Bronchial epithelial cell (primary cell): ENCODE measurements around the gene F12. TPM values are rescaled to one million over a fixed set of nuclear protein-coding genes. Genes with fewer than 3 reads are reported as not detected.
"Not testable (repeated sequence)": the region's sequence is repeated elsewhere in the genome, so short reads cannot be mapped to it uniquely, and the experiment has no call there.

ENCODE experiments used
- DNase-seq: peaks from one replicate; pipeline ENCODE4 v3.0.0-alpha.2; 2010; ENCODE audit warnings: low read depth
- FAIRE-seq: peaks from 2 replicates; lab custom pipeline; 2011; peaks lifted over from hg19 to GRCh38; lab: Jason Lieb, UNC
- H3K27me3 ChIP-seq: 2 replicates; pipeline ENCODE4 v1.5.1; 2011; ENCODE audit warnings: low read length; ENCODE audit not compliant: control insufficient read depth, insufficient read depth
- H3K36me3 ChIP-seq: 2 replicates; pipeline ENCODE4 v1.5.1; 2011; ENCODE audit warnings: low read length; ENCODE audit not compliant: control insufficient read depth, insufficient read depth
- H3K4me3 ChIP-seq: 2 replicates; pipeline ENCODE4 v1.5.1; 2011; ENCODE audit warnings: mild to moderate bottlenecking, low read depth, low read length, control low read depth
- CTCF ChIP-seq: IDR thresholded peaks from 2 replicates; pipeline ENCODE4 v1.5.1; 2011; ENCODE audit warnings: mild to moderate bottlenecking, moderate library complexity, low read length, control low read depth, inconsistent platforms; ENCODE audit not compliant: insufficient read depth, severe bottlenecking
- total RNA-seq: library from RNA; depleted of rRNA; stranded (reverse); fragments of >200 nt; gene quantifications from 2 replicates; pipeline ENCODE4 v1.2.1, GENCODE V29; 2014

Gene F12
- total RNA-seq, 1 donor from 2014 or later, result 7.9 TPM

DNA sequence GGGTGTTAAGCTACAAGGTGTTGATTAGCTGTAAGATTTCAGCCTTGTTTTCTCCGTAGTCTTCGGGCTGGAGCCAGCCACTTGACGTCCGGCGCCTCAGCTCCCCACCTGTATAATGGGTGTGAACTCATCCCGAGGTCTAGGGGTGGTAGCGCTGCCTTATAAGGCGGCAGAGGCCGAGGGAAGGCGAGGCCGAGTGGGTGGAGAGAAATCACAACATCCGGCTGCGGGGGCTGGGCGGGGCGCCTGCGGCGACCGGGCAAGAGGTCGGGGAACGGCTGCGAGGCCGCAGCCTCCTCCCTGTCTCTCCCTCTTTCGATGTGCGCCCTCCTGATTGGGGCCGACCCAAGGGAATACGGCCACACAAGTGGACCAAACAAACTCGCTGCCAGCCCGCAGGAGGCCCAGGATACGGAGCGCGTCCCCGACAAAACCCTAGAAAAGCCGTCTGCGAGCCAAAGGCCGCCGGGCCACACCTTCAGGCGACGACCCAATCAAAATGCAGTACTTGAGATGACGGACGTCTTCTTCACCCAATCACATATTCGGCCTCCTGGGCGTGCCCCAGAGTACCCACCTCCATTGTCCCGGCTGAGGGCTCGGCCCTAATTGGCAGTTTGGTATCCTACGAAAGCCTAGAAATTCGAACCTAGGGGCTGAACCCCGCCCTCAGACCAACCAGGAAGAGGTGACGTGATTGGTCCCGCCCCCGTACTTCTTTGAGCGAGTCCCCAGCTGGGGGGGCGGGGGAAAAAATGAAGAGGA is 16.6 kb upstream of the F12 start:
- no peak for TF ChIP-seq CTCF
- H3K36me3 ChIP-seq, result peaks cover 2% of the 10 kb centered on the region
- H3K4me3 ChIP-seq, result peak overlapping the region; percentile 46
- FAIRE-seq (peak; percentile 73), DNase-seq (peak; percentile 100)
- H3K27me3 ChIP-seq, result no peaks in the 10 kb centered on the region

GRCh38 chr5:177425196-177425800 is 15.9 kb upstream of the F12 start:
- FAIRE-seq (no peak), DNase-seq (no peak)
- Histone ChIP-seq H3K27me3 (no peaks in the 10 kb centered on the region), H3K36me3 (no peaks in the 10 kb centered on the region), H3K4me3 (peak overlapping the region; percentile 46)
- TF ChIP-seq CTCF, result no peak

- DNase-seq (no peak), FAIRE-seq (no peak)
- H3K36me3 ChIP-seq, result no peaks in the 10 kb centered on the region
- no peak for TF ChIP-seq CTCF
- H3K27me3 ChIP-seq, result no peaks in the 10 kb centered on the region
- no peak overlapping the region for H3K4me3 ChIP-seq
Measured at GRCh38 chr5:177423671-177424070, 14.3 kb upstream of the F12 start.

DNA sequence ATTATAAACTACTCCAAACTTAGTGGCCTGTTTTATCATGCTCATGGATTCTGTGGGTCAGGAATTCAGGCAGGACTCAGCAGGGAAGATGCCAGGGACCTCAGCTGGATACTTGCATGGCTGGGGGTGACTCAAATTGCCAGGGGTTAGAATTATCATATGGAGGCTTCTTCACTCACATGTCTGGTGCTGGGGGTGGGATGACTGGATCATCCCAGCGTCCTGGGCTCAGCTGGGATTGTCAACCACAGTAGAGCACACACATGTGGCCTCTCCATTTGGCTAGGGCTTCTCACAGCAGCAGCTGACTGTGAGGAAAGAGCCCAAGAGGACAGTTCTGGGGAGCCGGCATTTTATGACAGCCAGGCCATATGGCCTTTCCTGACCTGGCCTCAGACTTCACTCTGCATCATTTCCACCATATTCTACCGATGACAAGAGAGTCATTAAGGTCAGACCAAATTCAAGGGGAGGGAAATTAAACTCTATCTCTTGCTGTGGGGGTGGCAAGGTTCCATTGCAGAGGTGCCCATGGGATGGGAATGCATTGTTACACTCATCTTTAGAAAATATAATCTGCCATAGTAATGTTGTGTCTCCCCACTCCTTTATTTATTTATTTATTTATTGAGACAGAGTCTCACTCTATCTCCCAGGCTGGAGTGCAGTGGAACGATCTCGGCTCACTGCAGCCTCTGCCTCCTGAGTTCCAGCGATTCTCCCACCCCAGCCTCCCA is 11.9 kb upstream of the F12 start:
- Histone ChIP-seq H3K4me3 (no peak overlapping the region), H3K27me3 (no peaks in the 10 kb centered on the region), H3K36me3 (no peaks in the 10 kb centered on the region)
- DNase-seq (no peak), FAIRE-seq (no peak)
- no peak for TF ChIP-seq CTCF

- not testable (repeated sequence) for FAIRE-seq, H3K27me3 ChIP-seq, H3K4me3 ChIP-seq, DNase-seq, H3K36me3 ChIP-seq
Measured at GRCh38 chr5:177420472-177420871, 11.1 kb upstream of the F12 start.

DNA sequence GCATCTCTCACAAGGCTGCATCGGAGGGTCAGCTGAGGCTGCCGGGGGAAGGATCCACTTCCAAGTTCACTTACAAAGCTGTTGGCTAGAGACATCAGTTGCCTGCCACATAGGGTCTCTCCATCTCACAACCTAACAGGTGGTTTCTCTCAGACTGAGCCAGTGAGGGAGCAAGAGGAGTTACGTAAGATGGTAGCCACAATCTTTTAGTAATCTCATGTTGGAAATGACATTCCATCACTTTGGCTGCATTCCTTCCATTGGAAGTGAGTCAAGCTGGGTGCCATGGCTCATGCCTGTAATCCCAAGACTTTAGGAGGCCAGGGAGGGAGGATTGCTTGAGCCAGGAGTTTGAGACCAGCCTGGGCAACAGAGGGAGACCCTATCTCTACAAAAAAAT is 9.7 kb upstream of the F12 start:
- Histone ChIP-seq H3K36me3 (no peaks in the 10 kb centered on the region), H3K4me3 (no peak overlapping the region), H3K27me3 (no peaks in the 10 kb centered on the region)
- FAIRE-seq (no peak), DNase-seq (peak; percentile 26)
- no peak for TF ChIP-seq CTCF

DNA sequence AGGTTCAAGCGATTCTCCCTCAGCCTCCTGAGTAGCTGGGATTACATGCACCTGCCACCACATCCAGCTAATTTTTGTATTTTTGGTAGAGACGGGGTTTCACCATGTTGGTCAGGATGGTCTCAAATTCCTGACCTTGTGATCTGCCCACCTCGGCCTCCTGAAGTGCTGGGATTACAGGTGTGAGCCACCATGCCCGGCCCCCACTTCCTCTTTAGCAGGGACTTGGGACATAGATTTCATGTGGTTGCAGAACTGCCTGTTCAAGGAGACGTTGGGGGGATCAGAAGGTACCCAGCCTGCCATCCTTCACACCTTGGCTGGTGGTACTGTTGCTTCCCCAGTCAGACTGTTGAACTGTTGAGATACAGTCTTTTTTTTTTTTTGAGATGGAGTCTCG is 7.7 kb upstream of the F12 start:
- H3K4me3 ChIP-seq, DNase-seq, H3K36me3 ChIP-seq, H3K27me3 ChIP-seq, FAIRE-seq: not testable (repeated sequence)
